T-cell (primary cell): ENCODE data around the gene RACGAP1. TPM values are rescaled to one million over a fixed set of nuclear protein-coding genes. Genes with fewer than 3 reads are reported as not detected.

Experiments used
- ATAC-seq, 4 experiments: fragments of 200-7000 bp in 3 of 4; fragments of 150-1000 bp in 1 of 4; cut with Tn5 transposase; replicated peaks in 1 of 4; 1 replicate in 3 of 4; 2 replicates in 1 of 4; pipeline ENCODE4 v1.10.0; 2021; ENCODE audit warnings: moderate library complexity in 3 of 4, mild to moderate bottlenecking in 2 of 4, moderate number of reproducible peaks in 1 of 4
- CTCF ChIA-PET, 2 donors: fragments of 300-600 bp; sonication (Branson Sonifier 250); formaldehyde crosslinking; loops; one replicate each; lab custom pipeline; 2022; ENCODE audit warnings: antibody characterized with exemption in 2 of 2; lab: Charles Lee
- POLR2A ChIA-PET, 2 donors: fragments of 300-600 bp; sonication (Branson Sonifier 250); formaldehyde crosslinking; loops; one replicate each; lab custom pipeline; 2022; ENCODE audit warnings: antibody characterized with exemption in 2 of 2; lab: Charles Lee
- DNase-seq, 35 experiments: peaks; one replicate each; pipeline versions ENCODE4 v3.0.0 to v3.0.0-alpha.2; 2013 to 2023
- H3K27ac ChIP-seq: one replicate; pipeline ENCODE4 v1.5.1; 2013; ENCODE audit warnings: low read length
- H3K27me3 ChIP-seq, 2 experiments: replicated peaks in 1 of 2; 1 replicate in 1 of 2; 2 replicates in 1 of 2; pipeline versions ENCODE4 v1.6.1 to v1.7.0; 2013; ENCODE audit warnings: low read length in 1 of 2, mixed read lengths in 1 of 2; ENCODE audit not compliant: control insufficient read depth in 2 of 2, insufficient read depth in 2 of 2; ENCODE audit errors: extremely low read depth in 1 of 2
- H3K36me3 ChIP-seq, 2 donors: 1 replicate in 1 of 2; 2 replicates in 1 of 2; pipeline versions ENCODE4 v1.6.1 to v1.7.0; 2013; ENCODE audit warnings: low read length in 1 of 2; ENCODE audit not compliant: control insufficient read depth in 2 of 2, insufficient read depth in 1 of 2; ENCODE audit errors: extremely low read depth in 1 of 2
- H3K4me1 ChIP-seq, 2 experiments: 1 replicate in 1 of 2; 2 replicates in 1 of 2; pipeline versions ENCODE4 v1.6.1 to v1.7.0; 2013; ENCODE audit warnings: low read length in 2 of 2, mixed read lengths in 1 of 2; ENCODE audit not compliant: insufficient read depth in 2 of 2, control insufficient read depth in 1 of 2; ENCODE audit errors: extremely low read depth in 1 of 2
- H3K4me3 ChIP-seq, 2 donors: 1 replicate in 1 of 2; 2 replicates in 1 of 2; pipeline versions ENCODE4 v1.5.1 to v1.7.0; 2013; ENCODE audit warnings: mild to moderate bottlenecking in 2 of 2, low read length in 1 of 2, moderate library complexity in 1 of 2; ENCODE audit not compliant: control insufficient read depth in 1 of 2; ENCODE audit errors: extremely low read depth in 1 of 2
- H3K9me3 ChIP-seq: 2 replicates; pipeline ENCODE4 v1.7.0; 2013
- H3K27ac Mint-ChIP-seq, 2 donors: one replicate each; pipeline ENCODE4 v1.8.0; 2020 to 2021; ENCODE audit warnings: mild to moderate bottlenecking in 2 of 2, mixed read lengths in 2 of 2
- H3K27me3 Mint-ChIP-seq, 2 donors: one replicate each; pipeline ENCODE4 v1.8.0; 2021 to 2022; ENCODE audit warnings: mixed read lengths in 2 of 2
- H3K36me3 Mint-ChIP-seq: one replicate; pipeline ENCODE4 v1.8.0; 2021; ENCODE audit warnings: mixed read lengths
- H3K4me1 Mint-ChIP-seq, 3 donors: one replicate each; pipeline ENCODE4 v1.8.0; 2020 to 2022; ENCODE audit warnings: mixed read lengths in 3 of 3, mild to moderate bottlenecking in 1 of 3
- H3K4me3 Mint-ChIP-seq, 3 donors: one replicate each; pipeline ENCODE4 v1.8.0; 2020 to 2022; ENCODE audit warnings: mild to moderate bottlenecking in 3 of 3, mixed read lengths in 3 of 3, moderate library complexity in 3 of 3
- H3K9me3 Mint-ChIP-seq, 3 donors: one replicate each; pipeline ENCODE4 v1.8.0; 2020 to 2022; ENCODE audit warnings: mixed read lengths in 3 of 3
- WGBS: methylation state at CpG from one replicate; pipeline ENCODE4 v1.1.5; 2013; ENCODE audit warnings: missing lambda C conversion rate; ENCODE audit not compliant: insufficient coverage; 5-methylcytosine and 5-hydroxymethylcytosine counted together
- total RNA-seq, 35 experiments: library from RNA in 6 of 35; stranded (reverse) in 6 of 35; fragments of 120-200 nt in 1 of 35; gene quantifications; one replicate each; pipeline versions ENCODE4 v1.2.1 to v1.2.4 and lab custom pipeline; 2013 to 2026

Gene RACGAP1
- total RNA-seq, 5 donors from 2014 or later (not counting 1 experiment from before 2014, with no cell fraction given), result 5.5 to 14.8 (median 13.9) TPM

GRCh38 chr12:50014342-50014741 is 11.0 kb downstream of the RACGAP1 start:
- H3K4me3 Mint-ChIP-seq, result no peak overlapping the region
- ChIA-PET POLR2A (interaction anchor here in 1 of 2 donors (0.6 kb wide), 1 partner anchor 133 kb away, joined by 9 read pairs; no protein-coding TSS in a partner anchor), CTCF (interaction anchor here in 1 of 2 donors (0.9 to 1.2 kb wide), 3 partner anchors 10 to 54 kb away, joined by 3 to 4 read pairs (median 3); no protein-coding TSS in a partner anchor)
- no peaks in the 10 kb centered on the region for H3K27me3 Mint-ChIP-seq
- no peaks in the 10 kb centered on the region for H3K4me1 ChIP-seq
- H3K4me1 Mint-ChIP-seq, result peaks cover 0 to 7% (median 2%) of the 10 kb centered on the region in 3 donors
- H3K27ac Mint-ChIP-seq, result peak overlapping the region in 1 of 2 donors; percentile 1
- H3K4me3 ChIP-seq, result no peak overlapping the region
- no peaks in the 10 kb centered on the region for H3K9me3 ChIP-seq
- DNase-seq (no peak), ATAC-seq (no peak)
- no peaks in the 10 kb centered on the region for H3K27me3 ChIP-seq
- H3K36me3 ChIP-seq, result peaks cover 0 to 3% of the 10 kb centered on the region in 2 donors
- peaks cover 18% of the 10 kb centered on the region for H3K36me3 Mint-ChIP-seq
- no peak overlapping the region for H3K27ac ChIP-seq
- no peaks in the 10 kb centered on the region for H3K9me3 Mint-ChIP-seq
- 90% methylated on average over 2 of the region's 3 CpGs for WGBS

GRCh38 chr12:50013361-50014147 is 11.7 kb downstream of the RACGAP1 start:
- H3K9me3 Mint-ChIP-seq, result no peaks in the 10 kb centered on the region
- ATAC-seq (no peak), DNase-seq (no peak)
- H3K27me3 Mint-ChIP-seq, result no peaks in the 10 kb centered on the region
- ChIA-PET CTCF (interaction anchor here in 1 of 2 donors (0.6 to 1.2 kb wide), 4 partner anchors 9 to 54 kb away, joined by 3 to 4 read pairs (median 4); no protein-coding TSS in a partner anchor), POLR2A (no interaction called here)
- Histone ChIP-seq H3K9me3 (no peaks in the 10 kb centered on the region), H3K27me3 (no peaks in the 10 kb centered on the region), H3K4me1 (no peaks in the 10 kb centered on the region), H3K36me3 (peaks cover 0 to 3% of the 10 kb centered on the region in 2 donors), H3K4me3 (no peak overlapping the region), H3K27ac (no peak overlapping the region)
- no peak overlapping the region for H3K4me3 Mint-ChIP-seq
- H3K27ac Mint-ChIP-seq, result no peak overlapping the region
- H3K36me3 Mint-ChIP-seq, result peaks cover 18% of the 10 kb centered on the region
- peaks cover 0 to 7% (median 2%) of the 10 kb centered on the region in 3 donors for H3K4me1 Mint-ChIP-seq
- WGBS, result 83% methylated on average over 2 of the region's 2 CpGs

- POLR2A ChIA-PET, result interaction anchor here in 1 of 2 donors (0.7 kb wide), 1 partner anchor 72 kb away, joined by 5 read pairs; no protein-coding TSS in a partner anchor
- Histone ChIP-seq H3K4me3 (no peak overlapping the region), H3K9me3 (no peaks in the 10 kb centered on the region), H3K27me3 (no peaks in the 10 kb centered on the region), H3K36me3 (peaks cover 0 to 7% of the 10 kb centered on the region in 2 donors), H3K4me1 (no peaks in the 10 kb centered on the region), H3K27ac (no peak overlapping the region)
- CTCF ChIA-PET, result interaction anchor here in 1 of 2 donors (1.1 kb wide), 1 partner anchor 10 kb away, joined by 3 read pairs; no protein-coding TSS in a partner anchor
- Mint-ChIP-seq H3K36me3 (peaks cover 24% of the 10 kb centered on the region), H3K4me3 (no peak overlapping the region), H3K9me3 (no peaks in the 10 kb centered on the region), H3K27ac (no peak overlapping the region), H3K4me1 (peaks cover 0 to 11% (median 0%) of the 10 kb centered on the region in 3 donors), H3K27me3 (no peaks in the 10 kb centered on the region)
- DNase-seq (no peak), ATAC-seq (no peak)
- no CpG with 5 or more reads among the region's 1 CpG for WGBS
These were observed 18.4 kb downstream of the RACGAP1 start for GRCh38 chr12:50006754-50007442.

GRCh38 chr12:50006280-50006679 is 19.0 kb downstream of the RACGAP1 start:
- H3K27ac ChIP-seq, result no peak overlapping the region
- DNase-seq, result no peak
- no peak overlapping the region for H3K4me3 Mint-ChIP-seq
- H3K9me3 Mint-ChIP-seq, result no peaks in the 10 kb centered on the region
- POLR2A ChIA-PET, result interaction anchor here in 1 of 2 donors (0.6 kb wide), 1 partner anchor 136 kb away, joined by 6 read pairs; no protein-coding TSS in a partner anchor
- no peak overlapping the region for H3K4me3 ChIP-seq
- H3K36me3 Mint-ChIP-seq, result peaks cover 28% of the 10 kb centered on the region
- 81% methylated on average over 5 of the region's 7 CpGs for WGBS
- no peak overlapping the region for H3K27ac Mint-ChIP-seq
- H3K4me1 Mint-ChIP-seq, result peaks cover 0 to 11% (median 0%) of the 10 kb centered on the region in 3 donors
- peaks cover 0 to 7% of the 10 kb centered on the region in 2 donors for H3K36me3 ChIP-seq
- H3K27me3 Mint-ChIP-seq, result no peaks in the 10 kb centered on the region
- no peak for ATAC-seq
- CTCF ChIA-PET, result interaction anchor here in 1 of 2 donors (0.5 to 1.1 kb wide), 2 partner anchors 10 to 505 kb away, joined by 3 read pairs; no protein-coding TSS in a partner anchor
- H3K9me3 ChIP-seq, result no peaks in the 10 kb centered on the region
- H3K27me3 ChIP-seq, result no peaks in the 10 kb centered on the region
- H3K4me1 ChIP-seq, result no peaks in the 10 kb centered on the region

GRCh38 chr12:50005175-50005574 is 20.1 kb downstream of the RACGAP1 start:
- Histone ChIP-seq H3K4me3 (no peak overlapping the region), H3K36me3 (peaks cover 0 to 12% of the 10 kb centered on the region in 2 donors), H3K27me3 (no peaks in the 10 kb centered on the region), H3K27ac (no peak overlapping the region), H3K9me3 (no peaks in the 10 kb centered on the region), H3K4me1 (no peaks in the 10 kb centered on the region)
- WGBS, result 93% methylated on average over 3 of the region's 3 CpGs
- Mint-ChIP-seq H3K9me3 (no peaks in the 10 kb centered on the region), H3K27me3 (no peaks in the 10 kb centered on the region), H3K27ac (no peak overlapping the region), H3K4me1 (peaks cover 0 to 11% (median 0%) of the 10 kb centered on the region in 3 donors), H3K36me3 (peaks cover 29% of the 10 kb centered on the region), H3K4me3 (no peak overlapping the region)
- no peak for DNase-seq
- POLR2A ChIA-PET, result no interaction called here
- no peak for ATAC-seq
- CTCF ChIA-PET, result no interaction called here

- no peak overlapping the region for H3K4me3 Mint-ChIP-seq
- Histone ChIP-seq H3K9me3 (no peaks in the 10 kb centered on the region), H3K4me3 (no peak overlapping the region), H3K27me3 (no peaks in the 10 kb centered on the region), H3K36me3 (peaks cover 0 to 12% of the 10 kb centered on the region in 2 donors), H3K4me1 (no peaks in the 10 kb centered on the region), H3K27ac (no peak overlapping the region)
- ChIA-PET POLR2A (interaction anchor here in 1 of 2 donors (0.5 kb wide), 1 partner anchor 925 kb away, joined by 3 read pairs; no protein-coding TSS in a partner anchor), CTCF (interaction anchor here in 1 of 2 donors (0.7 kb wide), 1 partner anchor 9 kb away, joined by 3 read pairs; no protein-coding TSS in a partner anchor)
- peaks cover 0 to 11% (median 0%) of the 10 kb centered on the region in 3 donors for H3K4me1 Mint-ChIP-seq
- peaks cover 27% of the 10 kb centered on the region for H3K36me3 Mint-ChIP-seq
- ATAC-seq (no peak), DNase-seq (no peak)
- no peak overlapping the region for H3K27ac Mint-ChIP-seq
- no peaks in the 10 kb centered on the region for H3K27me3 Mint-ChIP-seq
- H3K9me3 Mint-ChIP-seq, result no peaks in the 10 kb centered on the region
These were observed 20.6 kb downstream of the RACGAP1 start for GRCh38 chr12:50004696-50005095.
